ENCODE measurements around the gene KDM2A. TPM values are rescaled to one million over a fixed set of nuclear protein-coding genes. Genes with fewer than 3 reads are reported as not detected.

KDM2A gene
- total RNA-seq, 1 donor from 2014 or later, result 43.8 TPM

- peaks cover 32 to 48% (median 33%) of the 10 kb centered on the region in 3 donors for H3K4me1 ChIP-seq (ENCODE audit: control insufficient read depth in 3 of 3, insufficient read depth in 3 of 3, low read length in 3 of 3)
These were observed 169.1 kb downstream of the KDM2A start for GRCh38 chr11:67288198-67288451.

DNA sequence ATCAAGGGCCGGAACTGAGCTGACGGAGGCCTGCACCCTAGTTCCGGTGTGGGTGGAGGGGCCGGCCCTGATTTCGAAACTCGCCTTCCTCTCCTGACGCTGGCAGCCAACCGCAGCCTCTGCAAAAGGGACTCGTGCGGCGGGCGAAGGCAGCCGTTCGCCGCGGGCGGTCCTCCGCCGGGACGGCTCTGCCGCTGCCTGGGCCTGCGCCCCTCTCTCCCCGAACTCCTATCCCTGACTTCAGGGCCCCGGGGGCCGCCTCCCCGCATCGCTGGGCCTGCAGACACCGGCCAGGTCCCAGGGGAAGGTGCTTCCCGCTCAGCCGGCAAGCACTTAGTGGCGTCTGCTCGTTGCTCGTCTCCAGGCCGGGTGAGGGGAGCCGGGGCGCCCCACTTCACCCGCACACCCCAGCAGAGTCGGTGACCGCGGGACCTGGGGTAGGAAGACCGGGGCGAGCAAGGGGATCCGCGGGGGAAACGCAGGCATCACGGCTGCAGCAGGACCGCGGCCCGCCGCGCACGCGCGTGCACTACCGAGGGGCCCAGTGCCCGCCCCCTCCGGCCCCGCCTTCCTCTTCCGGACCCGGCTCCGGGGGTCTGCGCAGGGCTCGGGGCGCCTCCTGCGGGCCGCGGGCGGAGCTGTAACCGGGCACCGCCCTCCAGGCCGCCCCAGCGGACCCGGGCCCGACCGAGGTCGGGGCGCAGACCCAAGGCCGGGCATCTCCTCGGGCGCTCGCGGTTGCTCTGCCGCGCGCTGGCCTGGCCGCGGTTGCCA is 169.6 kb downstream of the KDM2A start:
- Histone ChIP-seq H3K36me3 (ENCODE audit: control insufficient read depth in 3 of 3, insufficient read depth in 3 of 3, low read length in 3 of 3) (peaks cover 26 to 36% (median 35%) of the 10 kb centered on the region in 3 donors), H3K27me3 (ENCODE audit: control insufficient read depth in 3 of 3, insufficient read depth in 3 of 3, low read length in 3 of 3) (no peaks in the 10 kb centered on the region), H3K27ac (ENCODE audit: low read depth, low read length) (peak overlapping the region; percentile 93), H3K4me1 (ENCODE audit: control insufficient read depth in 3 of 3, insufficient read depth in 3 of 3, low read length in 3 of 3) (peaks cover 32 to 48% (median 33%) of the 10 kb centered on the region in 3 donors), H3K9me3 (ENCODE audit: control insufficient read depth in 3 of 3, low read length in 3 of 3) (no peaks in the 10 kb centered on the region), H3K4me3 (ENCODE audit: low read length in 3 of 3) (peak overlapping the region; percentile 72 to 82 (median 78)), H3K9ac (ENCODE audit: low read depth in 1 of 3, low read length in 3 of 3) (peak overlapping the region; percentile 51 to 79 (median 71))

More at GRCh38 chr11:67288198-67288451, 169.1 kb downstream of the KDM2A start:
- no peaks in the 10 kb centered on the region for H3K9me3 ChIP-seq (ENCODE audit: control insufficient read depth in 3 of 3, low read length in 3 of 3)
- H3K9ac ChIP-seq (ENCODE audit: low read depth in 1 of 3, low read length in 3 of 3), result peak overlapping the region; percentile 51 to 79 (median 71)
- peak overlapping the region; percentile 93 for H3K27ac ChIP-seq (ENCODE audit: low read depth, low read length)
- H3K4me3 ChIP-seq (ENCODE audit: low read length in 3 of 3), result peak overlapping the region; percentile 72 to 82 (median 78)
- no peaks in the 10 kb centered on the region for H3K27me3 ChIP-seq (ENCODE audit: control insufficient read depth in 3 of 3, insufficient read depth in 3 of 3, low read length in 3 of 3)
- peaks cover 31 to 40% (median 40%) of the 10 kb centered on the region in 3 donors for H3K36me3 ChIP-seq (ENCODE audit: control insufficient read depth in 3 of 3, insufficient read depth in 3 of 3, low read length in 3 of 3)

DNA sequence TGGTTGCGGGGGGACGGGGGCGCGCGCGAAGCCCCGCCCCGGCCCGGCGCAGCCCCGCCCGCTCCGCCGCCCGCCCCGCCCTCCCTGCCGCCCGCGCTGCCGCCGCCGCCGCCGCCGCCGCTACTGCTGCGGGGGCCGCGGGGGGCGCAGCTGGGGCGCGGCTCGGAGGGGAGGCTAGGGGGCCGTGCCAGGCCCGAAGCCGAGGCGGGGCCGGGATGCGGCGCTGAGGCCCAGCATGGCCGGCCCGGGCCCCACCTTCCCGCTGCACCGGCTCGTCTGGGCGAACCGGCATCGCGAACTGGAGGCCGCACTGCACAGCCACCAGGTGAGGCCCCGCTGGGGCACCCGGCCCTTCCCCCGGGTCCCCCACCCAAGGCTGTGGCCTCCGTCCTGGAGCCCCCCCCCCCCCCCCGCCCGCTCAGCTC is 170.2 kb downstream of the KDM2A start, which contains the start of gene ANKRD13D:
TSS of gene ANKRD13D (plus strand) at position 78 of the 425 bp plus-strand sequence. CDS start at position 236, 158 bp downstream.
- Histone ChIP-seq H3K9me3 (ENCODE audit: control insufficient read depth in 3 of 3, low read length in 3 of 3) (no peaks in the 10 kb centered on the region), H3K36me3 (ENCODE audit: control insufficient read depth in 3 of 3, insufficient read depth in 3 of 3, low read length in 3 of 3) (peaks cover 23 to 33% (median 29%) of the 10 kb centered on the region in 3 donors), H3K4me1 (ENCODE audit: control insufficient read depth in 3 of 3, insufficient read depth in 3 of 3, low read length in 3 of 3) (peaks cover 32 to 43% (median 33%) of the 10 kb centered on the region in 3 donors), H3K27me3 (ENCODE audit: control insufficient read depth in 3 of 3, insufficient read depth in 3 of 3, low read length in 3 of 3) (no peaks in the 10 kb centered on the region), H3K9ac (ENCODE audit: low read depth in 1 of 3, low read length in 3 of 3) (peak within 1 kb of the TSS; percentile 51 to 82 (median 71)), H3K27ac (ENCODE audit: low read depth, low read length) (peak within 1 kb of the TSS; percentile 93), H3K4me3 (ENCODE audit: low read length in 3 of 3) (peak within 1 kb of the TSS; percentile 72 to 82 (median 78))

GRCh38 chr11:67289651-67290479 is 170.8 kb downstream of the KDM2A start:
- H3K27ac ChIP-seq (ENCODE audit: low read depth, low read length), result no peak overlapping the region

DNA sequence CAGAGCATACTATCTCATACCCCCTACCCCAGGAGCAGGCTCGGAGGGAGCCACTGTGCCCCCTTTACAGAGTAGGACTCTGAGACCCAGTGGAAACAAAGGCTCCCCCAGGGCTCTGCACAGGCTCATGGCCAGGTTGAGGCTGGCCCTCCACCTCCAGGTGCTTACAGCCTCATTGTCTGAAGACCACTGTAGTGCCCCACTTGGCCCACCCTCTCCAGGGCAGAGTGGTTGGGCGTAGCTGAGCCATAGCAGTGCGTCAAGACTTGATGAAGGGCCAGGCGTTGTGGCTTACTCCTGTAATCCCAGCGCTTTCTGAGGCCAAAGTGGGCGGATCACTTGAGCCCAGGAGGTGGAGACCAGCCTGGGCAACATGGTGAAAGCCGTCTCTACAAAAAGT is 171.7 kb downstream of the KDM2A start:
- Histone ChIP-seq H3K4me3 (ENCODE audit: low read length in 3 of 3) (no peak overlapping the region), H3K9ac (ENCODE audit: low read depth in 1 of 3, low read length in 3 of 3) (peak overlapping the region in 1 of 3 donors; percentile 16), H3K27me3 (ENCODE audit: control insufficient read depth in 3 of 3, insufficient read depth in 3 of 3, low read length in 3 of 3) (no peaks in the 10 kb centered on the region), H3K4me1 (ENCODE audit: control insufficient read depth in 3 of 3, insufficient read depth in 3 of 3, low read length in 3 of 3) (peaks cover 32 to 43% (median 33%) of the 10 kb centered on the region in 3 donors), H3K27ac (ENCODE audit: low read depth, low read length) (no peak overlapping the region), H3K9me3 (ENCODE audit: control insufficient read depth in 3 of 3, low read length in 3 of 3) (no peaks in the 10 kb centered on the region), H3K36me3 (ENCODE audit: control insufficient read depth in 3 of 3, insufficient read depth in 3 of 3, low read length in 3 of 3) (peaks cover 9 to 25% (median 17%) of the 10 kb centered on the region in 3 donors)

More at GRCh38 chr11:67289651-67290479, 170.8 kb downstream of the KDM2A start:
- peaks cover 16 to 31% (median 26%) of the 10 kb centered on the region in 3 donors for H3K36me3 ChIP-seq (ENCODE audit: control insufficient read depth in 3 of 3, insufficient read depth in 3 of 3, low read length in 3 of 3)
- H3K9ac ChIP-seq (ENCODE audit: low read depth in 1 of 3, low read length in 3 of 3), result peak overlapping the region; percentile 47 to 82 (median 67)
- peak overlapping the region; percentile 66 to 78 (median 72) for H3K4me3 ChIP-seq (ENCODE audit: low read length in 3 of 3)
- no peaks in the 10 kb centered on the region for H3K27me3 ChIP-seq (ENCODE audit: control insufficient read depth in 3 of 3, insufficient read depth in 3 of 3, low read length in 3 of 3)
- peaks cover 32 to 43% (median 33%) of the 10 kb centered on the region in 3 donors for H3K4me1 ChIP-seq (ENCODE audit: control insufficient read depth in 3 of 3, insufficient read depth in 3 of 3, low read length in 3 of 3)
- H3K9me3 ChIP-seq (ENCODE audit: control insufficient read depth in 3 of 3, low read length in 3 of 3), result no peaks in the 10 kb centered on the region

- Histone ChIP-seq H3K36me3 (ENCODE audit: control insufficient read depth in 3 of 3, insufficient read depth in 3 of 3, low read length in 3 of 3) (peaks cover 7 to 17% (median 11%) of the 10 kb centered on the region in 3 donors), H3K9ac (ENCODE audit: low read depth in 1 of 3, low read length in 3 of 3) (no peak overlapping the region), H3K9me3 (ENCODE audit: control insufficient read depth in 3 of 3, low read length in 3 of 3) (peaks cover 0 to 5% (median 0%) of the 10 kb centered on the region in 3 donors), H3K4me3 (ENCODE audit: low read length in 3 of 3) (no peak overlapping the region), H3K4me1 (ENCODE audit: control insufficient read depth in 3 of 3, insufficient read depth in 3 of 3, low read length in 3 of 3) (peaks cover 30 to 39% (median 31%) of the 10 kb centered on the region in 3 donors), H3K27ac (ENCODE audit: low read depth, low read length) (no peak overlapping the region), H3K27me3 (ENCODE audit: control insufficient read depth in 3 of 3, insufficient read depth in 3 of 3, low read length in 3 of 3) (no peaks in the 10 kb centered on the region)
These were observed 172.7 kb downstream of the KDM2A start for GRCh38 chr11:67291481-67292381.

DNA sequence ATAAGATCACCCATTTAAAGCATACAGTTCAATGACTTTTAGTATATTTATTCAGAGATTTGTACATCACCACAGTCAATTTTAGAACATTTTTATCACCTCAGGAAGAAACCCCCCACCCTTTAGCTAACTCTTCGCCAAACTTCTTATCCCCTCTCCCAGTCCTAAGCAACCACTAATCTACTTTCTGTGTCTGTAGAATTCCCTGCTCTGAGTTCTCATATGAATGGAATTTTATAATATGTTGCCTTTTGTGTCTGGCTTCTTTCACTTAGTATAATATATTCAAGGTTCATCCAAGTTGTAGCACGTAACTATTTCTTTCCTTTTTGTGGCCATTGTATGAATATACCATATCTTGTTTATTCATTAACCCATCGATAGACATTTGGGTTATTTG is 173.6 kb downstream of the KDM2A start:
- Histone ChIP-seq H3K9ac (ENCODE audit: low read depth in 1 of 3, low read length in 3 of 3) (no peak overlapping the region), H3K4me1 (ENCODE audit: control insufficient read depth in 3 of 3, insufficient read depth in 3 of 3, low read length in 3 of 3) (peaks cover 21 to 30% (median 21%) of the 10 kb centered on the region in 3 donors), H3K27me3 (ENCODE audit: control insufficient read depth in 3 of 3, insufficient read depth in 3 of 3, low read length in 3 of 3) (no peaks in the 10 kb centered on the region), H3K36me3 (ENCODE audit: control insufficient read depth in 3 of 3, insufficient read depth in 3 of 3, low read length in 3 of 3) (peaks cover 3 to 15% (median 7%) of the 10 kb centered on the region in 3 donors), H3K9me3 (ENCODE audit: control insufficient read depth in 3 of 3, low read length in 3 of 3) (peaks cover 0 to 5% (median 0%) of the 10 kb centered on the region in 3 donors), H3K27ac (ENCODE audit: low read depth, low read length) (no peak overlapping the region), H3K4me3 (ENCODE audit: low read length in 3 of 3) (no peak overlapping the region)

DNA sequence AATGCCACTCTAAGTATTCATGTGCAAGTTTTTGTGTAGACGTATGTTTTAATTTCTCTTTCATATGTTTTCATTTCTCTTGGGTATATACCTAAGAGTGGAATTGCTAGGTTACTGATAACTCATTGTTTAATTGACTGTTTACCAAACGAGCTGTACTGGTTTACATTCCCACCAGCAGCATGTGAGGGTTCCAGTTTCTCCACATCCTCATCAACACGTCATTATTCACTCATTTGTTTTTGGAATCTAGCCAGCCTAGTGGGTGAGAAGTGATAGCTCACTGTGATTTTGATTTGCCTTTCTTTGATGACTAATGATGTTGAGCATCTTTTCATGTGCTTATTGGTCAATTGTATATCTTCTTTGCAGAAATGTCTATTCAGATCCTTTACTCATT is 174.0 kb downstream of the KDM2A start:
- Histone ChIP-seq H3K36me3 (ENCODE audit: control insufficient read depth in 3 of 3, insufficient read depth in 3 of 3, low read length in 3 of 3) (peaks cover 3 to 15% (median 7%) of the 10 kb centered on the region in 3 donors), H3K9me3 (ENCODE audit: control insufficient read depth in 3 of 3, low read length in 3 of 3) (peaks cover 0 to 5% (median 0%) of the 10 kb centered on the region in 3 donors), H3K4me3 (ENCODE audit: low read length in 3 of 3) (no peak overlapping the region), H3K27ac (ENCODE audit: low read depth, low read length) (no peak overlapping the region), H3K9ac (ENCODE audit: low read depth in 1 of 3, low read length in 3 of 3) (no peak overlapping the region), H3K4me1 (ENCODE audit: control insufficient read depth in 3 of 3, insufficient read depth in 3 of 3, low read length in 3 of 3) (peaks cover 17 to 26% (median 17%) of the 10 kb centered on the region in 3 donors), H3K27me3 (ENCODE audit: control insufficient read depth in 3 of 3, insufficient read depth in 3 of 3, low read length in 3 of 3) (no peaks in the 10 kb centered on the region)

DNA sequence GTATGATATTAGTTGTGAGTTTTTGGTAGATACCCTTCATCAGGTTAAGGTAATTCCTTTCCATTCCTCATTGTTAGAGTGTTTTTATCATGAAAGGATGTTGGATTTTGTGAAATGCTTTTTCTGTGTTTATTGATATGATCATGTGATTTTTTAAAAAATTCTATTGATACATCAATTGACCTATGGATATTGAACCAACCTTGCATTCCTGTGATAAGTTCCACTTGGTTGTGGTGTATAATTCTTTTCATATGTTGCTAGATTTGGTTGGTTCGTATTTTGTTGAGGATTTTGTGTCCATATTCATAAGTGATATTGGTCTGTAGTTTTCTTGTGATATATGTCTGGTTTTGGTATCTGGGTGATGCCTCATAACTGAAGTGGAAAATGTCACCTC is 176.8 kb downstream of the KDM2A start:
- peaks cover 0 to 5% (median under 1%) of the 10 kb centered on the region in 3 donors for H3K4me1 ChIP-seq (ENCODE audit: control insufficient read depth in 3 of 3, insufficient read depth in 3 of 3, low read length in 3 of 3)
- peaks cover 0 to 5% (median 0%) of the 10 kb centered on the region in 3 donors for H3K9me3 ChIP-seq (ENCODE audit: control insufficient read depth in 3 of 3, low read length in 3 of 3)
- H3K36me3 ChIP-seq (ENCODE audit: control insufficient read depth in 3 of 3, insufficient read depth in 3 of 3, low read length in 3 of 3), result peaks cover 16 to 25% (median 18%) of the 10 kb centered on the region in 3 donors
- no peak overlapping the region for H3K27ac ChIP-seq (ENCODE audit: low read depth, low read length)
- H3K27me3 ChIP-seq (ENCODE audit: control insufficient read depth in 3 of 3, insufficient read depth in 3 of 3, low read length in 3 of 3), result no peaks in the 10 kb centered on the region
- no peak overlapping the region for H3K4me3 ChIP-seq (ENCODE audit: low read length in 3 of 3)
- no peak overlapping the region for H3K9ac ChIP-seq (ENCODE audit: low read depth in 1 of 3, low read length in 3 of 3)

Measured in skeletal muscle tissue (tissue), 4 donors.